ENCODE results near the gene TPK1.

The TPK1 gene

GRCh38 chr7:144873316-144873845 lies 37.5 kb upstream of the TPK1 start:
- no peak overlapping the region for H3K4me3 ChIP-seq (ENCODE audit: low read depth, low read length)
- H3K36me3 ChIP-seq (ENCODE audit: control insufficient read depth in 2 of 2, insufficient read depth in 1 of 2, low read length in 2 of 2), result no peaks in the 10 kb centered on the region
- TF ChIP-seq ZNF423 (tag by site-specific recombination; IDR thresholded peaks at IDR 0.05), result no peak
- no peak for TF ChIP-seq ZNF26 (tag by site-specific recombination; IDR thresholded peaks at IDR 0.05)
- TF ChIP-seq, protein P1, sequence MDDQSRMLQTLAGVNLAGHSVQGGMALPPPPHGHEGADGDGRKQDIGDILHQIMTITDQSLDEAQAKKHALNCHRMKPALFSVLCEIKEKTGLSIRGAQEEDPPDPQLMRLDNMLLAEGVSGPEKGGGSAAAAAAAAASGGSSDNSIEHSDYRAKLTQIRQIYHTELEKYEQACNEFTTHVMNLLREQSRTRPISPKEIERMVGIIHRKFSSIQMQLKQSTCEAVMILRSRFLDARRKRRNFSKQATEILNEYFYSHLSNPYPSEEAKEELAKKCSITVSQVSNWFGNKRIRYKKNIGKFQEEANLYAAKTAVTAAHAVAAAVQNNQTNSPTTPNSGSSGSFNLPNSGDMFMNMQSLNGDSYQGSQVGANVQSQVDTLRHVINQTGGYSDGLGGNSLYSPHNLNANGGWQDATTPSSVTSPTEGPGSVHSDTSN (CRISPR knock-in tag; IDR thresholded peaks at IDR 0.05), result no peak
- no peak for TF ChIP-seq ZNF624 (tag by site-specific recombination; IDR thresholded peaks at IDR 0.05)
- no peak for TF ChIP-seq ZNF510 (tag by site-specific recombination; IDR thresholded peaks at IDR 0.05; ENCODE audit: insufficient replicate concordance)
- no peak for TF ChIP-seq ZNF514 (tag by site-specific recombination; IDR thresholded peaks at IDR 0.05)
- no peak for TF ChIP-seq ZNF19 (tag by site-specific recombination; IDR thresholded peaks at IDR 0.05; ENCODE audit: low read depth)
- TF ChIP-seq ZNF174 (tag by site-specific recombination; IDR thresholded peaks at IDR 0.05), result no peak
- no peak for TF ChIP-seq PRDM4 (tag by site-specific recombination; IDR thresholded peaks at IDR 0.05)
- no peak for TF ChIP-seq HOXA7 (CRISPR knock-in tag; IDR thresholded peaks at IDR 0.05; ENCODE audit: borderline replicate concordance)
- no peak for TF ChIP-seq ZEB2 (tag by site-specific recombination; IDR thresholded peaks at IDR 0.05)
- TF ChIP-seq ZSCAN5A (tag by site-specific recombination; IDR thresholded peaks at IDR 0.05), result no peak
- no peak for TF ChIP-seq ZNF768 (tag by site-specific recombination; IDR thresholded peaks at IDR 0.05)
- TF ChIP-seq SP3 (tag by site-specific recombination; IDR thresholded peaks at IDR 0.05), result no peak
- no peak for TF ChIP-seq ZNF248 (tag by site-specific recombination; IDR thresholded peaks at IDR 0.05)
- TF ChIP-seq ZNF140 (tag by site-specific recombination; IDR thresholded peaks at IDR 0.05), result no peak
- TF ChIP-seq ZNF792 (tag by site-specific recombination; IDR thresholded peaks at IDR 0.05), result no peak
- H3K9me3 ChIP-seq (ENCODE audit: control insufficient read depth, insufficient read depth, low read depth, low read length), result no peaks in the 10 kb centered on the region
- CTCF ChIA-PET, result interaction anchor here (0.6 kb wide), 1 partner anchor 46 kb away, joined by 4 read pairs; no protein-coding TSS in a partner anchor
- POLR2A ChIA-PET, result no interaction called here
- H3K27ac ChIP-seq (ENCODE audit: extremely low read depth, low read depth, low read length), result no peak overlapping the region
- no peaks in the 10 kb centered on the region for H3K4me1 ChIP-seq (ENCODE audit: control insufficient read depth, insufficient read depth, low read length)

DNA sequence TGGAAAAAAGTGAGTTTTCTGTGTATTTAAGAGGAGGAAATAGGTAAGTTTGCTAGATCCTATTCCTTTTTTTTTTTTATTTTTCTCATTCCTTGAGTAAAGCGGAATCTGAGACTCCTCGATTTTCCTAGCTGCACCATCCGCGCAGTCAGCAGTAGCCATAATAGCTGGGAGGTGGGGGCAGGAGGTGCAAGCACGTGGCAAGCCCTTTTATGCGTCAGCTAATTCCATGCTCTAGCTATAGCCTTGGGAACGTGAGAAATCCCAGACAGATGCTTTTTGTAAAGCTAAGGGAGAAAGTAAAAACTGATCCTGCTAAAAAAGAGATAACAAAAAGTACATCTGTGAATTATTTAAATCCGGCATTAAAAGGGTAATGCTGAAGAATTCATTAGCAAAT lies 33.2 kb upstream of the TPK1 start:
- Histone ChIP-seq H3K36me3 (ENCODE audit: control insufficient read depth in 2 of 2, insufficient read depth in 1 of 2, low read length in 2 of 2) (no peaks in the 10 kb centered on the region), H3K4me3 (ENCODE audit: low read depth, low read length) (no peak overlapping the region), H3K27ac (ENCODE audit: extremely low read depth, low read depth, low read length) (no peak overlapping the region), H3K9me3 (ENCODE audit: control insufficient read depth, insufficient read depth, low read depth, low read length) (no peaks in the 10 kb centered on the region), H3K4me1 (ENCODE audit: control insufficient read depth, insufficient read depth, low read length) (no peaks in the 10 kb centered on the region)
- POLR2A ChIA-PET, result no interaction called here
- CTCF ChIA-PET, result interaction anchor here (0.7 to 0.8 kb wide), 2 partner anchors 15 to 753 kb away, joined by 3 to 6 read pairs; no protein-coding TSS in a partner anchor
- TF ChIP-seq ZNF558 (tag by site-specific recombination; IDR thresholded peaks at IDR 0.05) (no peak), ZFHX2 (tag by site-specific recombination; conservative IDR thresholded peaks at IDR 0.05) (no peak)

Data from HEK293 (cell line).